K562 (cell line): ENCODE results near the gene ADSS1. TPM values are rescaled to one million over a fixed set of nuclear protein-coding genes. Genes with fewer than 3 reads are reported as not detected.

Experiments used
- CREB1 ChIP-seq, 2 experiments: sonication (generic) in 1 of 2; formaldehyde crosslinking in 1 of 2; IDR thresholded peaks; 2 replicates each; pipeline versions ENCODE4 v1.6.1 to v1.8.0; 2012 to 2022; ENCODE audit warnings: inconsistent platforms in 1 of 2, mild to moderate bottlenecking in 1 of 2, missing genetic modification reagents in 1 of 2, moderate library complexity in 1 of 2
- DIDO1 ChIP-seq: fragments of 450-650 bp; IDR thresholded peaks from 2 replicates; pipeline ENCODE4 v1.6.1; 2016; ENCODE audit warnings: low read depth, missing biosample characterization, missing genetic modification characterization
- ELF1 ChIP-seq: fragments of 200-800 bp; sonication (Bioruptor generic); IDR thresholded peaks from 2 replicates; pipeline ENCODE4 v1.6.1; 2016; ENCODE audit warnings: missing genetic modification characterization, missing compliant biosample characterization
- GTF2E2 ChIP-seq: fragments of 200-800 bp; sonication (Bioruptor generic); IDR thresholded peaks from 2 replicates; pipeline ENCODE4 v1.6.1; 2016; ENCODE audit warnings: missing genetic modification characterization, missing compliant biosample characterization
- HNRNPUL1 ChIP-seq: fragments of 200-400 bp; formaldehyde crosslinking; IDR thresholded peaks from 2 replicates; pipeline ENCODE4 v1.6.1; 2017; ENCODE audit warnings: low read length
- NR4A1 ChIP-seq, 2 experiments: fragments of 250-450 bp in 1 of 2; fragments of 450-650 bp in 1 of 2; sonication (Bioruptor Pico) in 1 of 2; IDR thresholded peaks; 2 replicates each; pipeline versions ENCODE4 v1.4.0 to v1.6.1; 2016 to 2020; ENCODE audit warnings: mild to moderate bottlenecking in 2 of 2, missing compliant biosample characterization in 1 of 2, missing genetic modification characterization in 1 of 2, moderate library complexity in 1 of 2
- PHF20 ChIP-seq: fragments of 450-650 bp; IDR thresholded peaks from 2 replicates; pipeline ENCODE4 v1.6.1; 2018; ENCODE audit not compliant: partially characterized antibody
- POLR2H ChIP-seq: IDR thresholded peaks from 2 replicates; pipeline ENCODE4 v1.6.1; 2016; ENCODE audit warnings: missing genetic modification characterization, low read depth, mild to moderate bottlenecking, control low read depth, missing compliant biosample characterization, moderate library complexity
- RBM34 ChIP-seq: fragments of 200-400 bp; formaldehyde crosslinking; IDR thresholded peaks from 2 replicates; pipeline ENCODE4 v1.6.1; 2018; ENCODE audit warnings: low read length, borderline replicate concordance; ENCODE audit not compliant: insufficient read depth
- SIN3B ChIP-seq: fragments of 450-650 bp; IDR thresholded peaks from 2 replicates; pipeline ENCODE4 v1.6.1; 2017; ENCODE audit warnings: low read depth, mild to moderate bottlenecking, moderate library complexity
- SRSF1 ChIP-seq: fragments of 200-400 bp; formaldehyde crosslinking; IDR thresholded peaks from 2 replicates; pipeline ENCODE4 v1.6.1; 2017; ENCODE audit warnings: mild to moderate bottlenecking, low read depth, low read length, moderate library complexity
- ZFPM2 ChIP-seq: fragments of 250-450 bp; sonication (Bioruptor Pico); IDR thresholded peaks from 2 replicates; pipeline ENCODE4 v1.5.1; 2022; ENCODE audit warnings: mild to moderate bottlenecking
- ZNF184 ChIP-seq: sonication (generic); formaldehyde crosslinking; IDR thresholded peaks from 2 replicates; pipeline ENCODE4 v1.5.0; 2020; ENCODE audit warnings: missing genetic modification reagents
- ZNF224 ChIP-seq: sonication (generic); formaldehyde crosslinking; IDR thresholded peaks from 2 replicates; pipeline ENCODE4 v1.8.0; 2022; ENCODE audit warnings: mild to moderate bottlenecking, missing genetic modification reagents
- ZNF644 ChIP-seq: fragments of 200-800 bp; sonication (Bioruptor generic); IDR thresholded peaks from 2 replicates; pipeline ENCODE4 v1.6.1; 2016; ENCODE audit warnings: low read depth, missing genetic modification characterization, missing compliant biosample characterization
- ZNF717 ChIP-seq: fragments of 250-450 bp; sonication (Bioruptor Pico); IDR thresholded peaks from 2 replicates; pipeline ENCODE4 v1.5.0; 2021
- polyA plus RNA-seq, 8 experiments: library from polyadenylated mRNA; depleted of rRNA in 4 of 8; stranded (reverse) in 5 of 8; unstranded in 3 of 8; fragments of >200 nt; fragmentation: Nextera tagmentation in 2 of 8; fragmentation: Illumina TruSeq in 1 of 8; extraction: Ambion mirVana in 2 of 8; extraction: Trizol in 1 of 8; gene quantifications; 2 replicates each; pipeline versions ENCODE4 v1.2.1 to v1.2.3, GENCODE V29; 2011 to 2014; ENCODE audit warnings: inconsistent platforms in 1 of 8, missing spikeins in 1 of 8
- total RNA-seq, 7 experiments: library from RNA; depleted of rRNA in 6 of 7; stranded (reverse); fragments of >200 nt in 6 of 7; fragmentation: Illumina TruSeq in 2 of 7; extraction: Trizol in 2 of 7; gene quantifications; 2 replicates each; pipeline versions ENCODE4 v1.2.1 to v1.2.3, GENCODE V29; 2011 to 2021; ENCODE audit warnings: low replicate concordance in 1 of 7
- TF ChIP-seq, protein P1 (sequence below): fragments of 250-450 bp; sonication (Bioruptor Pico); IDR thresholded peaks from 2 replicates; pipeline ENCODE4 v1.5.0; 2021; ENCODE audit warnings: mild to moderate bottlenecking, moderate library complexity
- TF ChIP-seq, protein P2 (sequence below): sonication (generic); formaldehyde crosslinking; IDR thresholded peaks from 2 replicates; pipeline ENCODE4 v1.8.0; 2022; ENCODE audit warnings: missing genetic modification reagents, mild to moderate bottlenecking, borderline replicate concordance
- TF ChIP-seq, protein P3 (sequence below): fragments of 200-800 bp; sonication (Bioruptor generic); IDR thresholded peaks from 2 replicates; pipeline ENCODE4 v1.6.1; 2017; ENCODE audit warnings: missing genetic modification characterization, missing compliant biosample characterization

Gene ADSS1
- total and polyA plus RNA-seq, 9 of the 15 experiments (the other 6 are each of a cell fraction or from before 2014, with no cell fraction given), result 0.53 to 5.9 (median 3.9) TPM

DNA sequence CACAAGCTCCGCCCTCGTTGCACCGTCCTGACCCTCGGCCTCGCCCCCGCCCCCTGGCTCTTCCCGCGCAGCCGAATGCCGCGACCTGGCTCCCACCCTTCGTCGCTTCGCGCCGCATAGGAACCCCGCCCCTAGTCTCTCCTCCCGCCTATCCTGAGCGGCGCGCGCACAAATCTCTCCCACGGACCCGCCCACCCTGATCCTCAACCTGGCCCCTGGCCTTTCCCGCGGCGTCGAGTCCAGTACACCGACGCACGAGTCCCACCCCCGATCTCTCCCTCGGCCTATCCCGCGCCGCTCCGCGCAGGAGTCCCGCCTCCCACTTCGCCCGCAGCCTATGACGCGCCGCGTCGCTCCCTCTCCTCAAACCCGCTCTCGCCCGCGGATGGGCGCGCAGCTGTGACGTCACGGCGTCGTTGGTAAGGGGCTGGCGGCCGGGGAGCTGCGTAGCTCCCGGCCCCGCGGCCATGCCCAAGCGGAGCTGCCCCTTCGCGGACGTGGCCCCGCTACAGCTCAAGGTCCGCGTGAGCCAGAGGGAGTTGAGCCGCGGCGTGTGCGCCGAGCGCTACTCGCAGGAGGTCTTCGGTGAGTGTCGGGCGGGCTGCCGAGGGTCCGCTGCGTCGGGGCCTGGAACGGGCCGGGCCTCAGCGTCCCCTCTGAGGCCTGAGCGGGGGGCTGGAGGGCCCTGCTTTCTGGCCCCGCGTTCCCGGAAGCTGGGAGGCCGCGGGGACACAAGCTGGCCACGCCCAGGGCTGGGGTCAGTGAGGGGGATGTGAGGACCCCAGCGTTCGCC is 28.9 kb downstream of the ADSS1 start, which contains the start of gene SIVA1 (continued):
- TF ChIP-seq GTF2E2 (no peak), ZNF224 (CRISPR knock-in tag) (no peak), HNRNPUL1 (no peak), POLR2H (tag) (no peak), CREB1 (IDR thresholded peaks at IDR 0.05) (peak; percentile 98), CREB1 (CRISPR knock-in tag; IDR thresholded peaks at IDR 0.05) (peak; percentile 99), SRSF1 (no peak), ZNF717 (no peak), PHF20 (peak; percentile 91), DIDO1 (no peak), RBM34 (0 out of 2 replicates have a peak, but pooled peaks have one; percentile 78), ELF1 (tag) (no peak), NR4A1 (CRISPR knock-in tag; IDR thresholded peaks at IDR 0.05) (no peak), NR4A1 (tag; IDR thresholded peaks at IDR 0.05) (no peak), ZNF644 (tag) (no peak), SIN3B (peak; percentile 90), ZNF184 (CRISPR knock-in tag) (no peak), ZFPM2 (CRISPR knock-in tag) (no peak)
- TF ChIP-seq, protein P1, sequence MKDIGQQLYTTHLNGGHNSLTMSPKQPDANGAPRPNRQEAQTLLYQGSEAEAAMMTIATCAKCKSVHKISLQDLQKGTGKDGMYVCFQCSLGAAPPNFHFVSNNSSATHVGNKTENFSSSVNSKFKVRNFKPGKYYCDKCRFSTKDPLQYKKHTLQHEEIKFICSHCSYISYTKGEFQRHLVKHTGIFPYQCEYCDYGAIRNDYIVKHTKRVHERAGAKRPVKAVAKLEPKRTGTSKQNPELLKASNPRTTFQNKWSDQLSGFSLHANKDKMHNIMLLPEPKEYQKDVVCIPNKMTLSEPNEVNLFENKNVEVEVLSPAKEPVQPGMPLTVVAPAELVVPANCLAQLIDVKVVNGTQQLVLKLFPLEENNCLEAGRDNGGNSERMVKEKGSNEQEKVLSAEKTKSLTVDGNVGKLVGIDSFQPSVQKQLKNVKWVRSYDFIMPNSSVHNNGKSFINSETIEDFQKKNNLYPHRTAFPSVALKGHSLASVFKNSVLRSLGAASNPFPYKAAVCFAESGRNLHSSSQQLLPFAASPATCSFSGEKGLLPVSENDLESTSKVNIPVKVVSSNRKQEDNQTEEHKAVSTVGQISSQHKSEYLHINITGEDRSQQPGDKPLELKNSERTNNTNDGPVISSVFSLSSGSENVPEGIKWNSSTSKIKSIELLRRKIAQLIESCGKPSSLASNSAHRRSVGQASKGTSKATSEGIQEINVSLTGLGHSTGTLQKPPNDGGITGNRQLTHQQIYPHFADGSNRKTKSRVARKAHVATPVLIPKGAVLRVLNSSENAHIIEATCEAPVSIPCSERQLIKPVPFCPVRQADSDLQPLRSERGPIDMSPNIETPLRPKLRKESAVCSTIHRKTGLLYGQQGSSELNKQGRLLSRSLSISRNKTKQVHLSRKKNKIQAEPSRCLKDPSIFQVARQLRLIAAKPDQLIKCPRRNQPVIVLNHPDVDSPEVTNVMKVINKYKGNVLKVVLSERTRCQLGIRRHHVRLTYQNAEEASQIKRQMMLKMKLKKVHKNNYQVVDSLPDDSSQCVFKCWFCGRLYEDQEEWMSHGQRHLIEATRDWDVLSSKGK, result no peak
- TF ChIP-seq, protein P2, sequence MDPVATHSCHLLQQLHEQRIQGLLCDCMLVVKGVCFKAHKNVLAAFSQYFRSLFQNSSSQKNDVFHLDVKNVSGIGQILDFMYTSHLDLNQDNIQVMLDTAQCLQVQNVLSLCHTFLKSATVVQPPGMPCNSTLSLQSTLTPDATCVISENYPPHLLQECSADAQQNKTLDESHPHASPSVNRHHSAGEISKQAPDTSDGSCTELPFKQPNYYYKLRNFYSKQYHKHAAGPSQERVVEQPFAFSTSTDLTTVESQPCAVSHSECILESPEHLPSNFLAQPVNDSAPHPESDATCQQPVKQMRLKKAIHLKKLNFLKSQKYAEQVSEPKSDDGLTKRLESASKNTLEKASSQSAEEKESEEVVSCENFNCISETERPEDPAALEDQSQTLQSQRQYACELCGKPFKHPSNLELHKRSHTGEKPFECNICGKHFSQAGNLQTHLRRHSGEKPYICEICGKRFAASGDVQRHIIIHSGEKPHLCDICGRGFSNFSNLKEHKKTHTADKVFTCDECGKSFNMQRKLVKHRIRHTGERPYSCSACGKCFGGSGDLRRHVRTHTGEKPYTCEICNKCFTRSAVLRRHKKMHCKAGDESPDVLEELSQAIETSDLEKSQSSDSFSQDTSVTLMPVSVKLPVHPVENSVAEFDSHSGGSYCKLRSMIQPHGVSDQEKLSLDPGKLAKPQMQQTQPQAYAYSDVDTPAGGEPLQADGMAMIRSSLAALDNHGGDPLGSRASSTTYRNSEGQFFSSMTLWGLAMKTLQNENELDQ, result no peak
- TF ChIP-seq, protein P3, sequence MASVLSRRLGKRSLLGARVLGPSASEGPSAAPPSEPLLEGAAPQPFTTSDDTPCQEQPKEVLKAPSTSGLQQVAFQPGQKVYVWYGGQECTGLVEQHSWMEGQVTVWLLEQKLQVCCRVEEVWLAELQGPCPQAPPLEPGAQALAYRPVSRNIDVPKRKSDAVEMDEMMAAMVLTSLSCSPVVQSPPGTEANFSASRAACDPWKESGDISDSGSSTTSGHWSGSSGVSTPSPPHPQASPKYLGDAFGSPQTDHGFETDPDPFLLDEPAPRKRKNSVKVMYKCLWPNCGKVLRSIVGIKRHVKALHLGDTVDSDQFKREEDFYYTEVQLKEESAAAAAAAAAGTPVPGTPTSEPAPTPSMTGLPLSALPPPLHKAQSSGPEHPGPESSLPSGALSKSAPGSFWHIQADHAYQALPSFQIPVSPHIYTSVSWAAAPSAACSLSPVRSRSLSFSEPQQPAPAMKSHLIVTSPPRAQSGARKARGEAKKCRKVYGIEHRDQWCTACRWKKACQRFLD (CRISPR knock-in tag), result no peak
